Activated CD4-positive, alpha-beta T cell treated with anti-CD3 and anti-CD28 coated beads for 48 hours (primary cell): ENCODE results near the gene SRPK2.
"Not testable (repeated sequence)": the region's sequence is repeated elsewhere in the genome, so short reads cannot be mapped to it uniquely, and the experiment has no call there.

Experiments
- DNase-seq: peaks from one replicate; pipeline ENCODE4 v3.0.0-alpha.2; 2020

The SRPK2 gene

DNA sequence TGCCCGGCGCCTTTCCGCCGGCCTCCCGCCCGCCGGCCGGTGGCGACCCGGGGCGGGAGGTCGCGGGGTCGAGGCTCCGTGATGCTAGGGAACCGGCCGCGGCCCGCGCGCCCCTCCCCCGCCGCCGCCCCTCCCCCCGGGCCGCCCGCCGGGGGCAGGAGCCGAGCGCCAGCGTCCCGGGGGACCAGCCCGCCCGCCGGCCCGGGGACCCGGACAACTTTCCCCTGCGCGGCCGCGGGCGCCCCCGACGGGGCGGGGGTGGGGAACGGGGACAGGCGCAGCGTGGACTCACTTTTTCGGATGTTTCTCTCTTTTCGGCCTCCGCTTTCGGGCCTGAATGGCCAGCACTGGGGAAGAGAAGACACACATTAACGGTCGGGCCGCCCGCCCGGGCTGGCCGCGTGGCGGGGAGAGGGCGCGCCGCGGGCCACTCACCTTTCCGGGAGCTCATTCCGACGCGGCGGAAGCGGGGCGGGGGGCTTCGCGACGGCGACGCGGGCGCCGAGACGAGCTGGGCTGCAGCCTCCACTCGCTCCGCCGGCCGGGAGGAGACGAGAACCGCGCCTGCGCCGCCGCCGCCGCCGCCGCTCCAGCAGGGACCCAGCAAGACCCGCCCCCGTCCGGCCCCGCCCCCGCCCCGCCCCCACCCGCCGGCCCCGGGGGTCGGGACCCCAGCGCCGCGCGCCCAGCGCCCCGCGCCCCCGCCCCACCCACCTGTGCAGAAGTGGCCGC lies at the start of gene SRPK2:
SRPK2 (minus strand) TSS at position 566 of the 732 bp plus-strand sequence.
- peak; percentile 83 for DNase-seq

DNA sequence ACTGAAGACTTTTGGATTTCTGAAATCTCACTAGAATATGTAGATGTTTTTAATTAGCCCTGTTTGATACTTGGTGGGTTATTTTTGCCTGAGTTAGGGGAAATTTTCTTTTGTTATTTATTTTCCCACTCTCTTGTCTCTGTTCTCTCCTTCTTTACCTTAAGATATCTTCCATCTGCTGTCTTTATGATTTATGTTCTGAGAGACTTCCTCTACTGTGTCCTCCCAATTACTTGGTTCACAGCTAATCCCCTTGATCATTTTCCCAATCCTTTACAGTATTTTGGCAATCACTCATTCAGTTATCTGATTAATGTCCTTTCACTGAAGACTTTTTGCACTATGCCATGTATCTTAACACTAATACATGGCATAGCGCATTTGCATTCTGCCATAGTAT lies 49.5 kb upstream of the SRPK2 start:
- no peak for DNase-seq

GRCh38 chr7:105437356-105437755 lies 48.6 kb upstream of the SRPK2 start:
- not testable (repeated sequence) for DNase-seq

DNA sequence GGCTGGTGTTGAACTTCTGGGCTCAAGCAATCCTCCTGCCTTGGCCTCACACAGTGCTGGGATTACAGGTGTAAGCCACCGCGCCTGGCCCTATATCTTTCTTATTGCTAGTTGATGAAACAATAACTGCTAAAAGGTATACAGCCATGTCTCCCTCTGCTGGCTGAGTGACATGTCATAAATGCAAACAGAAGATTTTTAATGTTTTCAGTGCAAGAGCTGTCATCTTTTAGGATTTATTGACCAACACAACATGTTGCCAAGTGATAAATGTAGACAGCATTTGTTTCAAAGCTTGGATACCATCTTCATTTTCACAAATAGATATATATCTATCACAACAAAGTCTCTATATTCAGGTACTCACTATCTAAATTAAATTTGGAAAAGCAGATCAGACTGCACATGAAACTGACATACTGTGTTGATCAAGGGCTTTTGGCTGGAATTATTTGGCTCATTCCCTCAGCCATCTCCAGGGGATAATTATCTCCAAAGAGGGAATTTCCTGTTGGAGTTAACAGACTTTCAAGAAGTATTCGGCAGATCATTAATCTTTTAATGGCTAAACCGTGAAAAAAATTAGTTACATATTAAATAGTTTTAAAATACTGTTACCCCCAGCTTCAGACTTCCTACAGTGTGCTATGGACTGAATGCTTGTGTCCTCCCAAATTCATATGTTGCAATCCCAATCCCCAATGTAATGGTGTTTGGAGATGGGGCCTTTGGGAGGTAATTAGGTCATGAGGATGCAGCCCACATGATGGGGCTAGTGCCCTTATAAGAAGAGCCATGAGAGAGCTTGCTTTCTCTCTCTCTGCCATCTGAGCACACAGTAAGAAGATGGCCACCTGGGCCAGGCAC lies 41.3 kb upstream of the SRPK2 start:
- peak; percentile 56 for DNase-seq

GRCh38 chr7:105426606-105427146 lies 38.0 kb upstream of the SRPK2 start:
- peak; percentile 11 for DNase-seq

DNA sequence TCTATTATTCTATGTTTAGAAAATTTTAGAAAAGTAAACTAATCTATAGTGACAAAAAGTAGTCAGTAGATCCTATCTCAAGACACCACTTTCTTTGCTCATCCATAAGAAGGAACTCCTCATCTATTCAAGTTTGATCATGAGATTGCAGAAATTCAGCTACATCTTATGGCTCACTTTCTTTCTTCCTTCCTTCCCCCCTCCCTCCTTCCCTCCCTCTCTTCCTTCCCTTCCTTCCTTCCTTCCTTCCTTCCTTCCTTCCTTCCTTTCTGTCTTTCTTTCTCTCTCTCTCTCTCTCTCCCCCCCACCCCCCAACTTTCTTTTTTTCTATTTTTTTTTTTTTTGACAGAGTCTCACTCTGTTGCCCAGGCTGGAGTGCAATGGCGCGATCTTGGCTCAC lies 35.3 kb upstream of the SRPK2 start:
- no peak for DNase-seq

- DNase-seq, result no peak
Observed at GRCh38 chr7:105413887-105414437, 25.2 kb upstream of the SRPK2 start.

- DNase-seq, result not testable (repeated sequence)
Observed at GRCh38 chr7:105410774-105411173, 22.1 kb upstream of the SRPK2 start.

DNA sequence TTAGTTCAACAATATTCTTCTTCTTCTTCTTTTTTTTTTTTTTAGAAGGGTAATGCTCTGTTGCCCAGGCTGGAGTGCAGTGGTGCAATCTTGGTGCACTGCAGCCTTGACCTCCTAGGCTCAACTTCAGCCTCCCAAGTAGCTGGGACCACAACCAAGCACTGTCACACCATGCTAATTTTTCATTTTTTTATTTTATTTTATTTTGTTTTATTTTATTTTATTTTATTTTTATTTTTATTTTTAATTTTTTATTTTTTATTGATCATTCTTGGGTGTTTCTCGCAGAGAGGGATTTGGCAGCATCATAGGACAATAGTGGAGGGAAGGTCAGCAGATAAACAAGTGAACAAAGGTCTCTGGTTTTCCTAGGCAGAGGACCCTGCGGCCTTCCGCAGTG lies 21.1 kb upstream of the SRPK2 start:
- DNase-seq, result not testable (repeated sequence)

- DNase-seq, result no peak
Observed at GRCh38 chr7:105408791-105409410, 20.2 kb upstream of the SRPK2 start.

- no peak for DNase-seq
Observed at GRCh38 chr7:105403128-105403527, 14.4 kb upstream of the SRPK2 start.

GRCh38 chr7:105402221-105403095 lies 13.7 kb upstream of the SRPK2 start:
- DNase-seq, result no peak

GRCh38 chr7:105399043-105399725 lies 10.5 kb upstream of the SRPK2 start:
- no peak for DNase-seq

DNA sequence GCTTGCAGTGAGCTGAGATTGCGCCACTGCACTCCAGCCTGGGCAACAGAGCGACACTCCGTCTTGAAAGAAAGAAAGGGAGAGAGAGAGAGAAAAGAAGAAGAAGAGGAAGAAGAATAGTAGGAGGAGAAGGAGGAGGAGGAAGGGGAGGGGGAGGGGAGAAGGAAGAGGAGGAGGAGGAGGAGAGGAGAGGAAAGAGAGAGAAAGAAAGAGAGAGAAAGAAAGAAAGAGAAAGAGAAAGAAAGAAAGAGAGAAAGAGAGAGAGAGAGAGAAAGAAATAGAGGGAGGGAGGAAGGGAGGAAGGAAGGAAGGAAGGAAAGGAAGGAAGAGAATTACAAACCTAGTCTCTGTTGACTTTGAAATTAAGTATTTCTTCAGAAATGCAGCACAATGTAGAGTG lies 7.8 kb upstream of the SRPK2 start:
- no peak for DNase-seq

- no peak for DNase-seq
Observed at GRCh38 chr7:105391429-105391828, 2.7 kb upstream of the SRPK2 start.

DNA sequence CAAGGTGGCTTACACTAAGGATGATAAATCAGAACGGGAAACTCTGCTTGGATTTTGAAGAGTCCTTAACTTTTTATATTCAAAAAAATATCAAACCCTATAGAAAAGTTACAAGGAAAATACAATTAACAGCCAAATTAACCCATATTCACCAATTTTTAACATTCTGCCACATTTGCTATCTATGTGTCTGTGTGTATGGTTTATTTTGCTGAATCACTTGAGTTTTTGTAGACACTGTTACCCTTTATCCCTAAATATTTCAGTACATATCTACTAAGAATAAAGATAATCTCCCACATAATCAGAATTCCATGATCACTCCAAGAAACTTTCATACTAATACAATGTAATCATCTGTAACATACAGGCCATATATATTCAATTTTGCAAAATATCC lies 1.2 kb upstream of the SRPK2 start:
- DNase-seq, result no peak

- peak; percentile 46 for DNase-seq
Observed at GRCh38 chr7:105389088-105389650, 448 bp upstream of the SRPK2 start.

DNA sequence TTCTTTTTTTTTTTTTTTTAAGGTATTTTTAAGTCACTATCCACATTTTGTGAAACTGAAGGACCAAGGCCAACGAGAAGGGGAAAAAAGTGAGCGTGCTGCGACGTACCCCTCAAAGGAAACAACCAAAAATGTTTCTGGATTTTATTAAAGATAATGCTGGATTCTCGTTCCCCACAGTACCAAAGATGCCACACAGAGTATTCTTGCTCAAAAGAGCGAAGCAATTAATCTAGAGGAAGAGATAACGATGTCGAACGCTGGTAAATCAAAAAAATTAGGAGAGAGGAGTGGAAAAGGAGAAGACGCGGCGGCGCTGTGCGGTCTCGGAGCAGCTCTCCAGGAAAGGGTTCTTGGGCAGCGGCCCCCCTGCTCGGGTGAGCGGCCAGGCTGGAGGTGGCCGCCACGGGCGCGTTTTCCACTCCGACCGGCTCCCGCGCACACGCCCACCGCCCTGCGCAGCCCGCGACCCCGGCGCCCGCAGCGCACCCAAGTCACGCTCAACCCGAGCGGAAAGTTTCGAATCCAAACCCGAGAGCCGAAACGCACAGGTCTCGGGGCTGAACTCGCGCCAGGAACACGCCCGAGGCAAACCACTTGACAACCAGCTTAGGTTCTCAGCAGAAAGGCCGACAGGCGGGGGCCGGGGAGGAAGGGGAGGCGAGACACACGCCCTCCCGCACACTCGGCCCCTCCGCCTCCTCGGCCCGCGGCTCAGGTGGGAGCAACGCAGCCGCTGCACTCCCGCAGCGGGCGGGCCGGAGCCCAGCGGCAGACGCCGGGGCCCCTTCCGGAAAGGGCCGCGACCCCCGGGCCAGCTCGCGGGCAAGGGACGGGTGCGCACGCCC lies 989 bp downstream of the SRPK2 start:
- peak; percentile 66 for DNase-seq

- no peak for DNase-seq
Observed at GRCh38 chr7:105377903-105378302, 10.8 kb downstream of the SRPK2 start.

GRCh38 chr7:105376908-105377533 lies 11.7 kb downstream of the SRPK2 start:
- DNase-seq, result no peak
